OCI-LY7 (cell line): ENCODE data around the gene CHKA. TPM values are rescaled to one million over a fixed set of nuclear protein-coding genes. Genes with fewer than 3 reads are reported as not detected.

Source experiments
- BruUV-seq: library from RNA; stranded (reverse); fragments of 400-500 nt; replicated peaks from 2 replicates; lab custom pipeline; 2021; lab: Mats Ljungman, UMichigan
- CTCF ChIA-PET: fragments of 300-600 bp; sonication (Branson Sonifier 250); formaldehyde crosslinking; loops from one replicate; lab custom pipeline; 2022; ENCODE audit warnings: antibody characterized with exemption; ENCODE audit not compliant: unreplicated experiment; lab: Charles Lee
- POLR2A ChIA-PET: fragments of 300-600 bp; sonication (Branson Sonifier 250); formaldehyde crosslinking; loops from one replicate; lab custom pipeline; 2022; ENCODE audit warnings: antibody characterized with exemption; lab: Charles Lee
- DNase-seq: peaks from one replicate; pipeline ENCODE4 v3.0.0-alpha.2; 2015; ENCODE audit warnings: low spot score
- H2AFZ ChIP-seq: fragments of 200-600 bp; sonication (generic), shearing (Covaris generic); 2 replicates; pipeline ENCODE4 v1.6.1; 2014; ENCODE audit warnings: mild to moderate bottlenecking, antibody characterized with exemption, low read length, moderate library complexity
- H3K27ac ChIP-seq: fragments of 200-600 bp; sonication (generic); 2 replicates; pipeline ENCODE4 v1.5.1; 2014; ENCODE audit warnings: mixed run types, low read depth, mild to moderate bottlenecking, moderate library complexity, low read length, inconsistent platforms; ENCODE audit not compliant: poor library complexity, severe bottlenecking
- H3K36me3 ChIP-seq: fragments of 200-600 bp; sonication (generic); 2 replicates; pipeline ENCODE4 v1.6.1; 2014; ENCODE audit warnings: mild to moderate bottlenecking, antibody characterized with exemption, low read length, moderate library complexity, mixed read lengths; ENCODE audit not compliant: insufficient read depth
- H3K4me1 ChIP-seq: fragments of 200-600 bp; sonication (generic); 2 replicates; pipeline ENCODE4 v1.5.1; 2014; ENCODE audit warnings: mild to moderate bottlenecking, low read length; ENCODE audit not compliant: insufficient read depth, poor library complexity, severe bottlenecking
- H3K4me2 ChIP-seq: fragments of 200-600 bp; sonication (generic); 2 replicates; pipeline ENCODE4 v1.6.1; 2014; ENCODE audit warnings: mild to moderate bottlenecking, low read length
- H3K4me3 ChIP-seq: fragments of 200-600 bp; sonication (generic); 2 replicates; pipeline ENCODE4 v1.5.1; 2014; ENCODE audit warnings: mild to moderate bottlenecking, low read depth, low read length; ENCODE audit not compliant: poor library complexity, severe bottlenecking
- H3K79me2 ChIP-seq: fragments of 200-600 bp; sonication (generic); 2 replicates; pipeline ENCODE4 v1.6.1; 2016; ENCODE audit warnings: low read depth, mild to moderate bottlenecking, low read length, moderate library complexity, mixed read lengths; ENCODE audit not compliant: insufficient read depth
- H3K9me2 ChIP-seq: fragments of 200-600 bp; sonication (generic); 2 replicates; pipeline ENCODE4 v1.6.1; 2016; ENCODE audit warnings: mild to moderate bottlenecking, low read length, mixed read lengths; ENCODE audit not compliant: insufficient read depth
- H3K9me3 ChIP-seq: fragments of 200-600 bp; sonication (generic); 2 replicates; pipeline ENCODE4 v1.6.1; 2014; ENCODE audit warnings: mild to moderate bottlenecking, mixed run types, low read length, mixed read lengths
- H4K20me1 ChIP-seq: fragments of 200-600 bp; sonication (generic); 2 replicates; pipeline ENCODE4 v1.6.1; 2014; ENCODE audit warnings: mild to moderate bottlenecking, antibody characterized with exemption, low read length, moderate library complexity, mixed read lengths; ENCODE audit not compliant: insufficient read depth
- CTCF ChIP-seq: fragments of 200-600 bp; sonication (generic); conservative IDR thresholded peaks from 2 replicates; pipeline ENCODE4 v1.5.1; 2014; ENCODE audit warnings: mild to moderate bottlenecking, antibody characterized with exemption, low read length, moderate library complexity, mixed read lengths
- EZH2phosphoT487 ChIP-seq: fragments of 200-600 bp; sonication (generic); IDR thresholded peaks from 2 replicates; pipeline ENCODE4 v1.6.1; 2018; ENCODE audit warnings: low read depth, borderline replicate concordance, mild to moderate bottlenecking, mixed run types, antibody characterized with exemption, low read length, moderate library complexity, mixed read lengths
- intact Hi-C: fragments of 100-400 bp; cut with micrococcal nuclease; formaldehyde crosslinking; loops from one replicate; pipeline ENCODE4 v1.10.0; 2022; ENCODE audit not compliant: unreplicated experiment
- total RNA-seq, 2 experiments: library from RNA; depleted of rRNA in 1 of 2; stranded (reverse); fragments of >200 nt in 1 of 2; shearing (Covaris generic) in 1 of 2; gene quantifications; 2 replicates each; pipeline ENCODE4 v1.2.3, GENCODE V29; 2014 to 2022

CHKA gene
- total RNA-seq, 2 experiments from 2014 or later = 36.1 to 47.2 TPM

DNA sequence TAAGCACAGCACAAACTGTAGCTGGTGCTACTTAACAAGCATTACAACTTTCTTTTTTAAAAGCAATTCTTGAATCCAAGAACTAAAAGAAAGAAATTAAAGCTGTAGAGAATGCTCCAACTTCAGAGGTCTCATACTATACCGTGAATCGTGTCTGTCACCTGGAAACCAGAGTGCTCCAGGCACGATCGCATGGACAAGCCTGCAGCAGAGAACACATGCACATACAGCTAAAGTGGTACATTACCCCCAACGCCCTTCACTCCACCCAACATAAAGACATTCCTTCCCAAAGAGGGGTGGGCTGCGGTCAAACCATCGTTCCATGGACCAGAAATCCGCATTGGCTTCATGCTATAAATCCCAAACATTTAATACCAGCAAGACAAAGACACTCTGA, 31.5 kb downstream of the CHKA start:
- ChIA-PET POLR2A (interaction anchor here (0.7 kb wide), 1 partner anchor 651 kb away, joined by 3 read pairs; no protein-coding TSS in a partner anchor), CTCF (no interaction called here)
- Histone ChIP-seq H3K4me1 (peaks cover 18% of the 10 kb centered on the region), H2AFZ (no peak overlapping the region), H3K4me2 (no peak overlapping the region), H3K9me2 (no peaks in the 10 kb centered on the region), H3K27ac (no peak overlapping the region), H3K79me2 (peaks cover 14% of the 10 kb centered on the region; the same call in 1 of the 2 replicates), H3K4me3 (no peak overlapping the region), H4K20me1 (no peaks in the 10 kb centered on the region), H3K9me3 (no peaks in the 10 kb centered on the region), H3K36me3 (peaks cover 20% of the 10 kb centered on the region; the same call in 1 of the 2 replicates)
- no peak for DNase-seq
- TF ChIP-seq EZH2phosphoT487 (no peak), CTCF (no peak)
- intact Hi-C loops = no loop called here
- no TSS peak for BruUV-seq

DNA sequence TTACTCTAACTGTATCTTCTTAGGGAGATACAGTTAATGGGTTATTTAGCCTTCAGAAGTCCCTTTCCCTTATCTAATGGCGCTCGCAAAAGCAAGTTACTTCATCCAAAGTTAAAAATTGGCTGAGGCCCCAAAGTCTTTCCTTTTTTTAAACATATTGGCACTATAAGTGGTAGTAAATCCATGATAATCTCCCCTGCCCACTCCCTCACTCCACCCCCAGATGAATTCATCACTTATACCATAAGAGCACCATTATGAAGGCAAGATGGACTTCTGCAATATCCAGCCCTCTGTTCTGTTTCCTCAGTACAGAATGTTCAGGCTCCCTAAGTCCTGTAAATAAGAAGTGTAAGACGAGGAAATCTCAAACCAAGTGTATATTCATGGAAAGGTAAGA, 37.7 kb downstream of the CHKA start:
- intact Hi-C loops = no loop called here
- H3K4me1 ChIP-seq = no peaks in the 10 kb centered on the region
- H4K20me1 ChIP-seq = no peaks in the 10 kb centered on the region
- H3K9me3 ChIP-seq = no peaks in the 10 kb centered on the region
- no peak overlapping the region for H3K4me3 ChIP-seq
- POLR2A ChIA-PET = interaction anchor here (0.7 kb wide), 1 partner anchor 11 kb away, joined by 3 read pairs; no protein-coding TSS in a partner anchor
- H2AFZ ChIP-seq = no peak overlapping the region
- H3K27ac ChIP-seq = no peak overlapping the region
- DNase-seq = no peak
- CTCF ChIA-PET = no interaction called here
- no TSS peak for BruUV-seq
- H3K9me2 ChIP-seq = no peaks in the 10 kb centered on the region
- H3K36me3 ChIP-seq = peaks cover 21% of the 10 kb centered on the region
- H3K4me2 ChIP-seq = no peak overlapping the region
- no peaks in the 10 kb centered on the region for H3K79me2 ChIP-seq
- TF ChIP-seq EZH2phosphoT487 = no peak

DNA sequence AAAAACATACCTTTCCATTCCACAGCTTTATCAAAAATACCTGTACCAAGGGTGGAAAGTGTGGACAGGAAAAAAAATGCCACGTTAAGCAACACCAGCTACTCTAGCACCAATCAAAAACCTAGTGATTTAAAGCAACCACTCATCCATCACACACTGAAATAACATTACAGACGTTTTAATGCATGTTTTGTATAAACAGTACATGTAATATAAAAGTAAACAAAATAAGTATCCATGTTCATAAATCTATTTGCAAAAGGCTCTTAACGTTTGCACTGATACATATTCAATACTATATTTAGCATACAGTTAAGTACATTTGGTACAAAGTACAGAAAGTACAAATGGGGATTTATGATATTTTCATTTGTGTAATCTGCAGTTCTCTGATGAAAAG, 38.7 kb downstream of the CHKA start:
- intact Hi-C loops = no loop called here
- Histone ChIP-seq H3K9me2 (no peaks in the 10 kb centered on the region), H3K79me2 (no peaks in the 10 kb centered on the region), H2AFZ (no peak overlapping the region), H3K27ac (no peak overlapping the region), H3K36me3 (peaks cover 19% of the 10 kb centered on the region), H4K20me1 (no peaks in the 10 kb centered on the region), H3K4me3 (no peak overlapping the region), H3K4me1 (no peaks in the 10 kb centered on the region), H3K9me3 (no peaks in the 10 kb centered on the region), H3K4me2 (no peak overlapping the region)
- CTCF ChIA-PET = no interaction called here
- DNase-seq = no peak
- TF ChIP-seq CTCF = no peak
- no peak for TF ChIP-seq EZH2phosphoT487
- BruUV-seq = no TSS peak
- POLR2A ChIA-PET = no interaction called here
